H1 (cell line): ENCODE measurements around the gene FBXO39. TPM values are rescaled to one million over a fixed set of nuclear protein-coding genes. Genes with fewer than 3 reads are reported as not detected.
A peak's percentile ranks its signal among the peaks of the same experiment; 100 is the strongest.

Experiments
- CTCF ChIA-PET: fragments of 300-600 bp; sonication (Branson Sonifier 250); formaldehyde crosslinking; loops from one replicate; lab custom pipeline; 2021; ENCODE audit not compliant: partially characterized antibody; lab: Charles Lee
- POLR2A ChIA-PET: fragments of 300-600 bp; sonication (Branson Sonifier 250); formaldehyde crosslinking; loops from one replicate; lab custom pipeline; 2021; ENCODE audit warnings: inconsistent platforms; ENCODE audit not compliant: partially characterized antibody; lab: Charles Lee
- DNase-seq, 2 experiments: peaks; one replicate each; pipeline versions ENCODE4 v3.0.0 to v3.0.0-alpha.2; 2010 to 2022; ENCODE audit warnings: low spot score in 2 of 2, low read depth in 1 of 2, mixed read lengths in 1 of 2
- FAIRE-seq: peaks from 2 replicates; lab custom pipeline; 2011; peaks lifted over from hg19 to GRCh38; lab: Jason Lieb, UNC
- H2AFZ ChIP-seq: 2 replicates; pipeline ENCODE4 v1.8.1; 2012; ENCODE audit warnings: low read length, inconsistent platforms
- H2AK5ac ChIP-seq: 2 replicates; pipeline ENCODE4 v1.6.1; 2013; ENCODE audit warnings: low read depth, low read length
- H2BK120ac ChIP-seq: replicated peaks from 2 replicates; pipeline ENCODE3; 2013; ENCODE audit warnings: low read depth, low read length, inconsistent platforms
- H2BK12ac ChIP-seq: 2 replicates; pipeline ENCODE4 v1.6.1; 2013; ENCODE audit warnings: low read depth, low read length
- H2BK15ac ChIP-seq: 2 replicates; pipeline ENCODE4 v1.6.1; 2013; ENCODE audit warnings: low read length
- H2BK20ac ChIP-seq: 2 replicates; pipeline ENCODE4 v1.6.1; 2013; ENCODE audit warnings: low read length
- H2BK5ac ChIP-seq: 2 replicates; pipeline ENCODE4 v1.6.1; 2013; ENCODE audit warnings: low read depth, low read length
- H3K14ac ChIP-seq: 2 replicates; pipeline ENCODE4 v1.6.1; 2013; ENCODE audit warnings: inconsistent platforms; ENCODE audit not compliant: insufficient read length
- H3K18ac ChIP-seq: 2 replicates; pipeline ENCODE4 v1.6.1; 2013; ENCODE audit warnings: low read length; ENCODE audit errors: extremely low read depth
- H3K23ac ChIP-seq: 2 replicates; pipeline ENCODE4 v1.6.1; 2013; ENCODE audit warnings: inconsistent platforms; ENCODE audit not compliant: insufficient read length
- H3K23me2 ChIP-seq: 2 replicates; pipeline ENCODE4 v1.6.1; 2013; ENCODE audit warnings: low read depth, low read length
- H3K27ac ChIP-seq: 2 replicates; pipeline ENCODE4 v1.6.1; 2011; ENCODE audit warnings: low read depth, low read length, inconsistent platforms
- H3K27me3 ChIP-seq, 4 experiments: replicated peaks in 1 of 4; 1 replicate in 1 of 4; 2 replicates in 3 of 4; pipeline versions ENCODE4 v1.6.1 to v1.8.1; 2011 to 2013; ENCODE audit warnings: low read length in 3 of 4, mild to moderate bottlenecking in 3 of 4, inconsistent platforms in 2 of 4, mixed read lengths in 2 of 4, moderate library complexity in 1 of 4; ENCODE audit not compliant: control insufficient read depth in 3 of 4, insufficient read depth in 3 of 4; ENCODE audit errors: extremely low read depth in 1 of 4
- H3K36me3 ChIP-seq, 4 experiments: 2 replicates each; pipeline versions ENCODE4 v1.6.1 to v1.8.1; 2011 to 2013; ENCODE audit warnings: mild to moderate bottlenecking in 4 of 4, low read length in 3 of 4, moderate library complexity in 2 of 4, control low read depth in 1 of 4, inconsistent platforms in 1 of 4; ENCODE audit not compliant: insufficient read depth in 4 of 4, control insufficient read depth in 2 of 4
- H3K4ac ChIP-seq: replicated peaks from 2 replicates; pipeline ENCODE3; 2013; ENCODE audit warnings: low read length, low read depth, mixed read lengths, inconsistent platforms; ENCODE audit not compliant: insufficient read length
- H3K4me1 ChIP-seq, 4 experiments: replicated peaks in 1 of 4; 1 replicate in 1 of 4; 2 replicates in 3 of 4; pipeline versions ENCODE4 v1.6.1 to v1.8.1; 2011 to 2013; ENCODE audit warnings: low read length in 3 of 4, inconsistent platforms in 2 of 4, mixed read lengths in 1 of 4; ENCODE audit not compliant: insufficient read depth in 4 of 4, control insufficient read depth in 3 of 4
- H3K4me2 ChIP-seq, 2 experiments: 2 replicates each; pipeline versions ENCODE4 v1.6.1 to v1.8.1; 2011 to 2013; ENCODE audit warnings: low read depth in 2 of 2, low read length in 2 of 2, control low read depth in 1 of 2, inconsistent platforms in 1 of 2, mild to moderate bottlenecking in 1 of 2; ENCODE audit not compliant: insufficient read depth in 1 of 2
- H3K4me3 ChIP-seq, 4 experiments: fragments of 200-600, 300-600 bp in 1 of 4; sonication (generic), shearing (Covaris generic), sonication (Bioruptor Twin) in 1 of 4; 2 replicates each; pipeline versions ENCODE4 v1.5.1 to v1.8.1; 2011 to 2016; ENCODE audit warnings: low read length in 4 of 4, low read depth in 3 of 4, control low read depth in 2 of 4, inconsistent platforms in 2 of 4, mild to moderate bottlenecking in 2 of 4, mixed read lengths in 1 of 4, moderate library complexity in 1 of 4; ENCODE audit not compliant: insufficient read depth in 2 of 4; ENCODE audit errors: extremely low read depth in 1 of 4
- H3K56ac ChIP-seq: replicated peaks from 2 replicates; pipeline ENCODE3; 2013; ENCODE audit warnings: low read depth, mild to moderate bottlenecking, mixed read lengths, low read length, inconsistent platforms; ENCODE audit not compliant: insufficient read length
- H3K79me1 ChIP-seq: 2 replicates; pipeline ENCODE4 v1.6.1; 2013; ENCODE audit warnings: low read depth, low read length, control low read depth
- H3K79me2 ChIP-seq, 2 experiments: 2 replicates each; pipeline versions ENCODE4 v1.6.1 to v1.8.1; 2012 to 2013; ENCODE audit warnings: low read length in 2 of 2, mild to moderate bottlenecking in 2 of 2, inconsistent platforms in 1 of 2; ENCODE audit not compliant: insufficient read depth in 2 of 2, control insufficient read depth in 1 of 2
- H3K9ac ChIP-seq, 4 experiments: replicated peaks in 1 of 4; 1 replicate in 1 of 4; 2 replicates in 3 of 4; pipeline versions ENCODE4 v1.6.1 to v1.8.1; 2011 to 2013; ENCODE audit warnings: low read depth in 3 of 4, low read length in 3 of 4, control low read depth in 2 of 4, mild to moderate bottlenecking in 2 of 4, moderate library complexity in 2 of 4, inconsistent platforms in 1 of 4; ENCODE audit errors: extremely low read depth in 1 of 4
- H3K9me3 ChIP-seq, 2 experiments: 2 replicates each; pipeline versions ENCODE4 v1.6.1 to v1.8.1; 2012 to 2013; ENCODE audit warnings: mild to moderate bottlenecking in 2 of 2, moderate library complexity in 2 of 2, control low read depth in 1 of 2, inconsistent platforms in 1 of 2, low read depth in 1 of 2, low read length in 1 of 2, mixed read lengths in 1 of 2; ENCODE audit not compliant: insufficient read depth in 2 of 2
- H4K20me1 ChIP-seq, 2 experiments: replicated peaks in 1 of 2; 2 replicates each; pipeline versions ENCODE3 to v1.8.1; 2011 to 2013; ENCODE audit warnings: inconsistent platforms in 2 of 2, low read length in 2 of 2, mild to moderate bottlenecking in 1 of 2; ENCODE audit not compliant: insufficient read depth in 2 of 2, control insufficient read depth in 1 of 2
- H4K5ac ChIP-seq: 2 replicates; pipeline ENCODE4 v1.6.1; 2013; ENCODE audit warnings: low read length, low read depth, mixed read lengths, inconsistent platforms; ENCODE audit not compliant: insufficient read length
- H4K8ac ChIP-seq: 2 replicates; pipeline ENCODE4 v1.8.0; 2013; ENCODE audit warnings: mild to moderate bottlenecking, moderate library complexity, low read length, inconsistent platforms; ENCODE audit not compliant: insufficient read depth; ENCODE audit errors: extremely low read depth
- H4K91ac ChIP-seq: replicated peaks from 2 replicates; pipeline ENCODE3; 2013; ENCODE audit warnings: low read length, mixed read lengths, inconsistent platforms; ENCODE audit not compliant: insufficient read length
- CREB1 ChIP-seq: IDR thresholded peaks from 2 replicates; pipeline ENCODE4 v1.6.1; 2012; ENCODE audit warnings: inconsistent platforms
- EGR1 ChIP-seq: IDR thresholded peaks from 2 replicates; pipeline ENCODE4 v1.6.1; 2011; ENCODE audit warnings: low read depth, low read length, borderline replicate concordance
- HDAC6 ChIP-seq: IDR thresholded peaks from one replicate; pipeline ENCODE4 v1.7.1; 2012; ENCODE audit warnings: low read depth, mild to moderate bottlenecking, inconsistent platforms, low read length, moderate library complexity
- POLR2AphosphoS5 ChIP-seq: IDR thresholded peaks from 2 replicates; pipeline ENCODE4 v1.6.1; 2011; ENCODE audit warnings: low read depth, low read length
- POU5F1 ChIP-seq: IDR thresholded peaks from 2 replicates; pipeline ENCODE4 v1.6.1; 2011; ENCODE audit warnings: low read depth, mild to moderate bottlenecking, low read length, moderate library complexity
- RBBP5 ChIP-seq: IDR thresholded peaks from 2 replicates; pipeline ENCODE4 v1.7.1; 2012; ENCODE audit warnings: low read depth, mild to moderate bottlenecking, inconsistent platforms, low read length, moderate library complexity, borderline replicate concordance
- SP1 ChIP-seq: IDR thresholded peaks from 2 replicates; pipeline ENCODE4 v1.6.1; 2011; ENCODE audit warnings: low read depth, low read length
- WGBS, 2 experiments: shearing (Covaris generic) in 1 of 2; methylation state at CpG; one replicate each; pipeline versions ENCODE4 v1.1.6 to v1.1.7; 2013 to 2015; ENCODE audit warnings: low lambda C conversion rate in 2 of 2, mixed read lengths in 2 of 2, inconsistent platforms in 1 of 2, low coverage in 1 of 2, missing lambda C conversion rate in 1 of 2; ENCODE audit not compliant: insufficient replicate concordance in 2 of 2, insufficient coverage in 1 of 2, insufficient read length in 1 of 2; ENCODE audit errors: extremely low coverage in 1 of 2, missing lambda C conversion rate in 1 of 2; 5-methylcytosine and 5-hydroxymethylcytosine counted together
- polyA plus RNA-seq, 7 experiments: library from polyadenylated mRNA; depleted of rRNA in 3 of 7; stranded (reverse) in 5 of 7; unstranded in 2 of 7; fragments of >200 nt in 5 of 7; fragments of 200-250 nt in 2 of 7; gene quantifications; 1 replicate in 5 of 7; 2 replicates in 1 of 7; 4 replicates in 1 of 7; pipeline versions ENCODE4 v1.2.1 to v1.2.3, GENCODE V29; 2011 to 2013; ENCODE audit warnings: missing spikeins in 2 of 7, mixed read lengths in 2 of 7
- total RNA-seq: library from RNA; stranded (reverse); fragmentation: NEBNext Ultra II Directional; extraction: Animal tissue kit (Norgen Biotek cat#: 25700); gene quantifications from 2 replicates; pipeline ENCODE4 v1.2.1, GENCODE V29; 2021
- TF ChIP-seq, protein P1 (sequence below): IDR thresholded peaks from 2 replicates; pipeline ENCODE4 v1.6.1; 2012; ENCODE audit warnings: low read length, inconsistent platforms

FBXO39 gene
- total and polyA plus RNA-seq, 2 of the 8 experiments (the other 6 are each of a cell fraction or from before 2014, with no cell fraction given): 0.12 to 0.22 TPM

GRCh38 chr17:6786618-6787017, 10.6 kb downstream of the FBXO39 start:
- no peaks in the 10 kb centered on the region for H4K20me1 ChIP-seq
- H3K23ac ChIP-seq: no peak overlapping the region
- no peak overlapping the region for H3K56ac ChIP-seq
- H3K9ac ChIP-seq: no peak overlapping the region
- no peak overlapping the region for H4K91ac ChIP-seq
- H3K79me1 ChIP-seq: no peaks in the 10 kb centered on the region
- no peak overlapping the region for H4K8ac ChIP-seq
- no peak overlapping the region for H3K27ac ChIP-seq
- no peak overlapping the region for H2AK5ac ChIP-seq
- no peaks in the 10 kb centered on the region for H3K9me3 ChIP-seq
- H3K4me1 ChIP-seq: no peaks in the 10 kb centered on the region
- no peak overlapping the region for H3K4me3 ChIP-seq
- FAIRE-seq: no peak
- no peak overlapping the region for H2BK5ac ChIP-seq
- H3K14ac ChIP-seq: no peak overlapping the region
- DNase-seq: no peak
- H2BK120ac ChIP-seq: no peak overlapping the region
- 0 out of 2 replicates have a peak overlapping the region, but pooled peaks have one; percentile 39 for H2AFZ ChIP-seq
- WGBS, 2 experiments: 86% methylated on average over 8 of the region's 8 CpGs; no CpG with 5 or more reads in 1 of the 2 experiments
- H4K5ac ChIP-seq: no peak overlapping the region
- H3K27me3 ChIP-seq: no peaks in the 10 kb centered on the region
- ChIA-PET POLR2A (interaction anchor here (0.6 kb wide), 1 partner anchor 12 kb away, joined by 3 read pairs; no protein-coding TSS in a partner anchor), CTCF (interaction anchor here (0.6 to 1.9 kb wide), 3 partner anchors 54 to 120 kb away, joined by 3 to 12 read pairs (median 5); no protein-coding TSS in a partner anchor)
- no peak overlapping the region for H2BK20ac ChIP-seq
- no peak overlapping the region for H3K4me2 ChIP-seq
- no peak overlapping the region for H2BK12ac ChIP-seq
- no peaks in the 10 kb centered on the region for H3K36me3 ChIP-seq
- no peak overlapping the region for H2BK15ac ChIP-seq
- H3K79me2 ChIP-seq: no peaks in the 10 kb centered on the region
- H3K23me2 ChIP-seq: no peaks in the 10 kb centered on the region
- no peak overlapping the region for H3K18ac ChIP-seq
- H3K4ac ChIP-seq: no peak overlapping the region
- TF ChIP-seq CREB1 (no peak), EGR1 (no peak), HDAC6 (no peak), SP1 (no peak), POU5F1 (no peak), RBBP5 (no peak), POLR2AphosphoS5 (no peak)
- TF ChIP-seq, protein P1, sequence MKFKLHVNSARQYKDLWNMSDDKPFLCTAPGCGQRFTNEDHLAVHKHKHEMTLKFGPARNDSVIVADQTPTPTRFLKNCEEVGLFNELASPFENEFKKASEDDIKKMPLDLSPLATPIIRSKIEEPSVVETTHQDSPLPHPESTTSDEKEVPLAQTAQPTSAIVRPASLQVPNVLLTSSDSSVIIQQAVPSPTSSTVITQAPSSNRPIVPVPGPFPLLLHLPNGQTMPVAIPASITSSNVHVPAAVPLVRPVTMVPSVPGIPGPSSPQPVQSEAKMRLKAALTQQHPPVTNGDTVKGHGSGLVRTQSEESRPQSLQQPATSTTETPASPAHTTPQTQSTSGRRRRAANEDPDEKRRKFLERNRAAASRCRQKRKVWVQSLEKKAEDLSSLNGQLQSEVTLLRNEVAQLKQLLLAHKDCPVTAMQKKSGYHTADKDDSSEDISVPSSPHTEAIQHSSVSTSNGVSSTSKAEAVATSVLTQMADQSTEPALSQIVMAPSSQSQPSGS: no peak
